Stimulated activated CD4-positive, alpha-beta T cell treated with anti-CD3 and anti-CD28 coated beads, Interleukin-2, amount 100 ng/mL, for 4 hours (primary cell): ENCODE measurements around the gene SPATA6.

ENCODE experiments used
- DNase-seq: peaks from one replicate; pipeline ENCODE4 v3.0.0-alpha.2; 2020; ENCODE audit warnings: low read depth

The SPATA6 gene

GRCh38 chr1:48251323-48251722, 220.7 kb downstream of the SPATA6 start:
- DNase-seq = no peak

GRCh38 chr1:48250572-48250971, 221.4 kb downstream of the SPATA6 start:
- no peak for DNase-seq

GRCh38 chr1:48249868-48250267, 222.1 kb downstream of the SPATA6 start:
- no peak for DNase-seq

- DNase-seq = no peak
Observed at GRCh38 chr1:48248356-48248755, 223.6 kb downstream of the SPATA6 start.

GRCh38 chr1:48246727-48247126, 225.3 kb downstream of the SPATA6 start:
- DNase-seq = no peak
